WTC11 (cell line): ENCODE results near the gene RNF40. TPM values are rescaled to one million over a fixed set of nuclear protein-coding genes. Genes with fewer than 3 reads are reported as not detected.

ENCODE experiments used
- ATAC-seq: fragments of 200-7000 bp; cut with Tn5 transposase; 2 replicates; pipeline ENCODE4 v1.10.0; 2021; ENCODE audit warnings: mild to moderate bottlenecking, moderate library complexity
- CTCF ChIA-PET: fragments of 300-600 bp; sonication (Branson Sonifier 250); formaldehyde crosslinking; loops from one replicate; lab custom pipeline; 2021; ENCODE audit warnings: antibody characterized with exemption; lab: Charles Lee
- POLR2A ChIA-PET: fragments of 350-600 bp; sonication (Branson Sonifier 250); formaldehyde crosslinking; loops from one replicate; lab custom pipeline; 2021; ENCODE audit warnings: antibody characterized with exemption; lab: Charles Lee
- DNase-seq: peaks from one replicate; pipeline ENCODE4 v3.0.0; 2021; ENCODE audit warnings: low spot score
- H3K27ac Mint-ChIP-seq: 2 replicates; pipeline ENCODE4 v1.8.0; 2021; ENCODE audit warnings: mixed read lengths
- H3K27me3 Mint-ChIP-seq: 2 replicates; pipeline ENCODE4 v1.8.0; 2021; ENCODE audit warnings: low read depth, mild to moderate bottlenecking, moderate library complexity, mixed read lengths
- H3K36me3 Mint-ChIP-seq: 2 replicates; pipeline ENCODE4 v1.8.0; 2021; ENCODE audit warnings: mixed read lengths
- H3K4me1 Mint-ChIP-seq: 2 replicates; pipeline ENCODE4 v1.8.0; 2022; ENCODE audit warnings: mixed read lengths
- H3K4me3 Mint-ChIP-seq: 2 replicates; pipeline ENCODE4 v1.8.0; 2021; ENCODE audit warnings: mild to moderate bottlenecking, moderate library complexity, mixed read lengths
- H3K9me3 Mint-ChIP-seq: 2 replicates; pipeline ENCODE4 v1.8.0; 2021; ENCODE audit warnings: mixed read lengths
- AR ChIP-seq: fragments of 250-450 bp; sonication (Bioruptor Pico); IDR thresholded peaks from 2 replicates; pipeline ENCODE4 v1.9.0; 2021; ENCODE audit warnings: mild to moderate bottlenecking
- GTF2I ChIP-seq: fragments of 250-450 bp; sonication (Bioruptor Pico); conservative IDR thresholded peaks from 2 replicates; pipeline ENCODE4 v1.4.0; 2021; ENCODE audit warnings: mild to moderate bottlenecking
- IRF1 ChIP-seq: sonication (generic); formaldehyde crosslinking; IDR thresholded peaks from 2 replicates; pipeline ENCODE4 v1.8.0; 2023; ENCODE audit warnings: missing genetic modification reagents
- IRF2 ChIP-seq: sonication (generic); formaldehyde crosslinking; IDR thresholded peaks from 2 replicates; pipeline ENCODE4 v1.8.0; 2022; ENCODE audit warnings: low read depth, missing genetic modification reagents, borderline replicate concordance
- MAX ChIP-seq: sonication (generic); formaldehyde crosslinking; IDR thresholded peaks from 2 replicates; pipeline ENCODE4 v1.8.0; 2022; ENCODE audit warnings: mild to moderate bottlenecking, missing genetic modification reagents
- NFATC4 ChIP-seq: fragments of 250-450 bp; sonication (Bioruptor Pico); IDR thresholded peaks from 2 replicates; pipeline ENCODE4 v1.9.0; 2021; ENCODE audit warnings: mild to moderate bottlenecking
- NR3C1 ChIP-seq: sonication (generic); formaldehyde crosslinking; conservative IDR thresholded peaks from 2 replicates; pipeline ENCODE4 v1.8.1; 2023; ENCODE audit warnings: low read depth, mild to moderate bottlenecking, missing genetic modification reagents
- RORB ChIP-seq: fragments of 250-450 bp; sonication (Bioruptor Pico); IDR thresholded peaks from 2 replicates; pipeline ENCODE4 v1.9.0; 2021; ENCODE audit warnings: mild to moderate bottlenecking
- SOX15 ChIP-seq: fragments of 250-450 bp; sonication (Bioruptor Pico); IDR thresholded peaks from 2 replicates; pipeline ENCODE4 v1.9.0; 2021; ENCODE audit warnings: mild to moderate bottlenecking
- ZNF232 ChIP-seq: sonication (generic); formaldehyde crosslinking; IDR thresholded peaks from 2 replicates; pipeline ENCODE4 v1.8.0; 2022; ENCODE audit warnings: mild to moderate bottlenecking, missing genetic modification reagents
- ZNF317 ChIP-seq: sonication (generic); formaldehyde crosslinking; IDR thresholded peaks from 2 replicates; pipeline ENCODE4 v1.8.1; 2023; ENCODE audit warnings: low read depth, mild to moderate bottlenecking, moderate library complexity, missing genetic modification reagents, borderline replicate concordance
- ZNF423 ChIP-seq: fragments of 250-450 bp; sonication (Bioruptor Pico); IDR thresholded peaks from 2 replicates; pipeline ENCODE4 v2.1.2; 2022; ENCODE audit warnings: mild to moderate bottlenecking, moderate library complexity
- ZNF425 ChIP-seq: fragments of 250-450 bp; sonication (Bioruptor Pico); conservative IDR thresholded peaks from 2 replicates; pipeline ENCODE4 v1.9.0; 2021; ENCODE audit warnings: mild to moderate bottlenecking
- total RNA-seq: library from RNA; stranded (reverse); gene quantifications from 3 replicates; pipeline ENCODE4 v1.2.3, GENCODE V29; 2021
- TF ChIP-seq, protein P1 (sequence below): fragments of 250-450 bp; sonication (Bioruptor Pico); IDR thresholded peaks from 2 replicates; pipeline ENCODE4 v2.1.2; 2022; ENCODE audit warnings: mild to moderate bottlenecking, moderate library complexity

The RNF40 gene
- total RNA-seq, 1 experiment from 2014 or later, result 77.1 TPM

DNA sequence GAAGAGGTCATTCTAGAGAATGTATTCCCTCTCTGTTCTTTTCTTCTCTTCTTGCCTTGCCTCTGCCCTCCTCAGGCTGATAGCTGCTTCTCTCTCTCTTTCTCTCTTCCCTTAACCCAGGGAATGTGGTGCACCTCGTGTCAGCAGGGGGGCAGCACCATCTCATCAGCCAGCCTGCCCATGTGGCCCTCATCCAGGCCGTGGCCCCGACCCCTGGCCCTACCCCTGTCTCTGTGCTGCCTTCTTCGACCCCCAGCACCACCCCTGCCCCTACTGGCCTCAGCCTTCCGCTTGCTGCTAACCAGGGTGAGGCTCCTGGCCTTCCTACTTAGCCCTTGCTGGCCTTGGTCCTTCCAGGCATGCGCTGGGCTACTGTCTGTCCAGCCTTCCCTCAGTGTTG, 39.7 kb upstream of the RNF40 start:
- H3K27ac Mint-ChIP-seq, result no peak overlapping the region
- CTCF ChIA-PET, result interaction anchor here (0.6 to 1.1 kb wide), 2 partner anchors 20 to 180 kb away, joined by 4 to 5 read pairs; no protein-coding TSS in a partner anchor
- DNase-seq, result no peak

DNA sequence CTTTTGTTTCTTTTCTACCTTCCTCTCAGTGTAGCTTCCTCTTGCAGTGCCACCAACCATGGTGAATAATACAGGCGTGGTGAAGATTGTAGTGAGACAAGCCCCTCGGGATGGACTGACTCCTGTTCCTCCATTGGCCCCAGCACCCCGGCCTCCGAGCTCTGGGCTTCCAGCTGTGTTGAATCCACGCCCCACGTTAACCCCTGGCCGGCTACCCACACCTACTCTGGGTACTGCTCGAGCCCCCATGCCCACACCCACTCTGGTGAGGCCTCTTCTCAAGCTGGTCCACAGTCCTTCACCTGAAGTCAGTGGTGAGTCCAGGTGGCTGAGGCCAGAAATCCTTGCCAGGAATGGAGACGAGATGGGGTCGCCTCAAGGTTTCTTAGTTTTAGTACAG, 39.2 kb upstream of the RNF40 start:
- POLR2A ChIA-PET, result no interaction called here
- H3K4me1 Mint-ChIP-seq, result peaks cover 3% of the 10 kb centered on the region
- no peak for TF ChIP-seq IRF2 (CRISPR knock-in tag)
- no peak for TF ChIP-seq AR (CRISPR knock-in tag)
- no peak for TF ChIP-seq ZNF232
- no peak for TF ChIP-seq ZNF425 (CRISPR knock-in tag)
- no peak for TF ChIP-seq SOX15 (CRISPR knock-in tag)
- TF ChIP-seq MAX (CRISPR knock-in tag), result no peak
- TF ChIP-seq IRF1 (CRISPR knock-in tag), result no peak
- TF ChIP-seq ZNF317, result no peak
- TF ChIP-seq, protein P1, sequence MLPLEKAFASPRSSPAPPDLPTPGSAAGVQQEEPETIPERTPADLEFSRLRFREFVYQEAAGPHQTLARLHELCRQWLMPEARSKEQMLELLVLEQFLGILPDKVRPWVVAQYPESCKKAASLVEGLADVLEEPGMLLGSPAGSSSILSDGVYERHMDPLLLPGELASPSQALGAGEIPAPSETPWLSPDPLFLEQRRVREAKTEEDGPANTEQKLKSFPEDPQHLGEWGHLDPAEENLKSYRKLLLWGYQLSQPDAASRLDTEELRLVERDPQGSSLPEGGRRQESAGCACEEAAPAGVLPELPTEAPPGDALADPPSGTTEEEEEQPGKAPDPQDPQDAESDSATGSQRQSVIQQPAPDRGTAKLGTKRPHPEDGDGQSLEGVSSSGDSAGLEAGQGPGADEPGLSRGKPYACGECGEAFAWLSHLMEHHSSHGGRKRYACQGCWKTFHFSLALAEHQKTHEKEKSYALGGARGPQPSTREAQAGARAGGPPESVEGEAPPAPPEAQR (CRISPR knock-in tag), result no peak
- TF ChIP-seq NFATC4 (CRISPR knock-in tag), result no peak
- no peak for TF ChIP-seq NR3C1
- TF ChIP-seq ZNF423 (CRISPR knock-in tag), result no peak
- H3K27ac Mint-ChIP-seq, result no peak overlapping the region
- H3K36me3 Mint-ChIP-seq, result peaks cover 75% of the 10 kb centered on the region
- DNase-seq (no peak), ATAC-seq (no peak)
- no peaks in the 10 kb centered on the region for H3K27me3 Mint-ChIP-seq
- no peak overlapping the region for H3K4me3 Mint-ChIP-seq
- CTCF ChIA-PET, result interaction anchor here (0.6 to 1.1 kb wide), 2 partner anchors 20 to 179 kb away, joined by 4 to 5 read pairs; no protein-coding TSS in a partner anchor
- no peaks in the 10 kb centered on the region for H3K9me3 Mint-ChIP-seq

More for the DNA sequence above, 39.7 kb upstream of the RNF40 start:
- Mint-ChIP-seq H3K36me3 (peaks cover 73% of the 10 kb centered on the region), H3K4me3 (no peak overlapping the region), H3K4me1 (no peaks in the 10 kb centered on the region), H3K9me3 (no peaks in the 10 kb centered on the region), H3K27me3 (no peaks in the 10 kb centered on the region)
- POLR2A ChIA-PET, result no interaction called here
- ATAC-seq, result no peak
- TF ChIP-seq GTF2I (CRISPR knock-in tag), result no peak
- no peak for TF ChIP-seq RORB (CRISPR knock-in tag)
- TF ChIP-seq, protein P1 (CRISPR knock-in tag), result no peak
